Epithelial cell of prostate (primary cell): ENCODE measurements around the gene TXN2.
"Not testable (repeated sequence)": the region's sequence is repeated elsewhere in the genome, so short reads cannot be mapped to it uniquely, and the experiment has no call there.

Experiments used
- DNase-seq: peaks from one replicate; pipeline ENCODE4 v3.0.0-alpha.2; 2011; ENCODE audit warnings: low read depth, low spot score
- H3K27ac ChIP-seq: fragments of 450-650 bp; 2 replicates; pipeline ENCODE4 v1.5.1; 2017; ENCODE audit warnings: mild to moderate bottlenecking

TXN2 gene

GRCh38 chr22:36457688-36458450 lies 23.6 kb downstream of the TXN2 start:
- DNase-seq, result no peak
- H3K27ac ChIP-seq, result no peak overlapping the region

- DNase-seq, result no peak
- no peak overlapping the region for H3K27ac ChIP-seq
Observed at GRCh38 chr22:36456464-36456845, 25.0 kb downstream of the TXN2 start.

- no peak for DNase-seq
- no peak overlapping the region for H3K27ac ChIP-seq
Observed at GRCh38 chr22:36455571-36456463, 25.6 kb downstream of the TXN2 start.

- no peak for DNase-seq
- H3K27ac ChIP-seq, result no peak overlapping the region
Observed at GRCh38 chr22:36454916-36455570, 26.4 kb downstream of the TXN2 start.

- no peak overlapping the region for H3K27ac ChIP-seq
- no peak for DNase-seq
Observed at GRCh38 chr22:36453855-36454378, 27.5 kb downstream of the TXN2 start.

- H3K27ac ChIP-seq, DNase-seq: not testable (repeated sequence)
Observed at GRCh38 chr22:36452978-36453607, 28.3 kb downstream of the TXN2 start.

GRCh38 chr22:36452250-36452977 lies 29.0 kb downstream of the TXN2 start:
- peak overlapping the region; percentile 50 for H3K27ac ChIP-seq
- no peak for DNase-seq

GRCh38 chr22:36450923-36451322 lies 30.5 kb downstream of the TXN2 start:
- not testable (repeated sequence) for DNase-seq
- H3K27ac ChIP-seq, result peak overlapping the region; percentile 50

- DNase-seq, result no peak
- no peak overlapping the region for H3K27ac ChIP-seq
Observed at GRCh38 chr22:36449596-36450175, 31.8 kb downstream of the TXN2 start.

- DNase-seq, result no peak
Observed at GRCh38 chr22:36447632-36448031, 33.8 kb downstream of the TXN2 start.

GRCh38 chr22:36445158-36445668 lies 36.2 kb downstream of the TXN2 start:
- H3K27ac ChIP-seq, result no peak overlapping the region
- no peak for DNase-seq

More at GRCh38 chr22:36447632-36448031, 33.8 kb downstream of the TXN2 start:
- H3K27ac ChIP-seq, result no peak overlapping the region

GRCh38 chr22:36443198-36443770 lies 38.2 kb downstream of the TXN2 start:
- no peak for DNase-seq
- H3K27ac ChIP-seq, result no peak overlapping the region

- DNase-seq, result no peak
- no peak overlapping the region for H3K27ac ChIP-seq
Observed at GRCh38 chr22:36442506-36443197, 38.8 kb downstream of the TXN2 start.

GRCh38 chr22:36440429-36441002 lies 40.9 kb downstream of the TXN2 start:
- no peak for DNase-seq
- H3K27ac ChIP-seq, result no peak overlapping the region

- DNase-seq, result no peak
- H3K27ac ChIP-seq, result no peak overlapping the region
Observed at GRCh38 chr22:36439481-36440271, 41.8 kb downstream of the TXN2 start.

GRCh38 chr22:36435516-36436415 lies 45.7 kb downstream of the TXN2 start:
- H3K27ac ChIP-seq, result no peak overlapping the region
- DNase-seq, result no peak
